GM18505 (cell line): ENCODE measurements around the gene SEC22A.

Experiments used
- ATAC-seq: cut with Tn5 transposase; IDR thresholded peaks from one replicate; pipeline ENCODE4 v1.9.1; 2021; ENCODE audit not compliant: unreplicated experiment
- POLR2A ChIP-seq: IDR thresholded peaks from 4 replicates; pipeline ENCODE4 v1.6.1; 2011; ENCODE audit warnings: borderline replicate concordance; ENCODE audit not compliant: insufficient read depth, insufficient read length; ENCODE audit errors: extremely low read depth

SEC22A gene

GRCh38 chr3:123267821-123268220, 66.1 kb downstream of the SEC22A start:
- no peak for ATAC-seq
- no peak for TF ChIP-seq POLR2A

DNA sequence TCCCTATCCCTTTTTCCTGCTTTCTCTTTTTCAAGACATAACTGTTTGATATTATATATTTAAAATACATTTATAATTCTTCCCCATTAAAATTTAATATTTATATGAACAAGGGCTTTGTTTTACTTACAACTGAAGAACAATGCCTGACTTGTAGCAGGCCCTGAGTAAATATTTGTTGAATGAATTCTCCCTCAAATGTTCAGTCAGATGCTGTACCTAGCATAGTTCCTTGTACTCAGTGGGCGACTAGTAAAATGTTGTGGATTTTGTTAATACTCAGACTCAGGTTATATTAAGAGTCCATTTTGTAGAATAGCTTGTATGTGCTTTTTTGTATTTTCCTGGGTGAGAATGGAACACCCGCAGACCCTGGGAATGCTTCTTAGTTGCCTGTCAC, 69.1 kb downstream of the SEC22A start:
- no peak for ATAC-seq
- no peak for TF ChIP-seq POLR2A

DNA sequence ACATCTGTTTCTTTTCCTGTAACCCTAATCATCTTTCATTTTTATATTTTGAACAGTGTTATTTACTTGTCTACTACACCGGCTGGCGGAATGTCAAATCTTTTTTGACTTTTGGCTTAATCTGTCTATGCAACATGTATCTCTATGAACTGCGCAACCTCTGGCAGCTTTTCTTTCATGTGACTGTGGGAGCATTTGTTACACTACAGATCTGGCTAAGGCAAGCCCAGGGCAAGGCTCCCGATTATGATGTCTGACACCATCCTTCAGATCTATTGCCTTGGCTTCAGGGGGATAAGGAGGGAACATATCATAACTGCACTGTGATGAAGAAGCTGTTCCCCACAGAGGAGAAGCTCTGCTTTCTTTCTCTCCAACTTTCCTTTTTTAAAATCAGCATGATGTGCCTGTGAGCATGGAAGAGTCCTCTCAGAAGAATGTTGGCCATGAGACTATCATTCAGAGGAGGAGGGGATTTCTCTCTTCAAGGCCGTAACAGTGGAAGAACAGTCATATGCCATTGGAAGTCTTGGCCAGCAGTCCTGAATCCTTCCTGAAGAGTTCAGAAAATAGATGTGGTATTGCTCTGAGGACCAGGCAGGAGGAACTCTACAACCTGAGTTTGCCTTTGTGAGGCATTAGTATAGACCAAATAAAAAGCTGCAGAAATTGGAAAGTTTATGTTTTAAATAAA, 69.9 kb downstream of the SEC22A start:
- ATAC-seq: no peak

DNA sequence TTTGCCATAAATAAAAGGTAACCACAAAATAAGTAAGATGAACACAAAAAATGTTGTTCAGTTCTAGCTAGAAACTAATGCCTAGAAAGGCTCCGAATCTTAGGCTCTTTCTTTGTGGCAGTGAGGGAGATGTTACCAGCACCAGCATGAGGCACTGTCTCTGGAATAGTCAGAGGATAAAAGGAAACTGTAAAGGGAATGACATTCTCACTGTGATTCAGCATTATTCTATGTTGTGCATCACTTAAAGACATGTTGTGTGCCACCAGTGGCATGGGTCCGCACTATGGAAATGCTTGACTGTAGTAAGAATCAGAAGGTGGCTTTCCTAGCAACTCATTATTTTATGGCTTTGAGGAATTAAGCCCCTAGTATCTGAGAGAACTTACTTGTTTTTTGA, 70.8 kb downstream of the SEC22A start:
- TF ChIP-seq POLR2A: no peak
- ATAC-seq: no peak

More for the DNA sequence above, 69.9 kb downstream of the SEC22A start:
- TF ChIP-seq POLR2A: no peak

- no peak for TF ChIP-seq POLR2A
- no peak for ATAC-seq
Observed at GRCh38 chr3:123275691-123276090, 73.9 kb downstream of the SEC22A start.

DNA sequence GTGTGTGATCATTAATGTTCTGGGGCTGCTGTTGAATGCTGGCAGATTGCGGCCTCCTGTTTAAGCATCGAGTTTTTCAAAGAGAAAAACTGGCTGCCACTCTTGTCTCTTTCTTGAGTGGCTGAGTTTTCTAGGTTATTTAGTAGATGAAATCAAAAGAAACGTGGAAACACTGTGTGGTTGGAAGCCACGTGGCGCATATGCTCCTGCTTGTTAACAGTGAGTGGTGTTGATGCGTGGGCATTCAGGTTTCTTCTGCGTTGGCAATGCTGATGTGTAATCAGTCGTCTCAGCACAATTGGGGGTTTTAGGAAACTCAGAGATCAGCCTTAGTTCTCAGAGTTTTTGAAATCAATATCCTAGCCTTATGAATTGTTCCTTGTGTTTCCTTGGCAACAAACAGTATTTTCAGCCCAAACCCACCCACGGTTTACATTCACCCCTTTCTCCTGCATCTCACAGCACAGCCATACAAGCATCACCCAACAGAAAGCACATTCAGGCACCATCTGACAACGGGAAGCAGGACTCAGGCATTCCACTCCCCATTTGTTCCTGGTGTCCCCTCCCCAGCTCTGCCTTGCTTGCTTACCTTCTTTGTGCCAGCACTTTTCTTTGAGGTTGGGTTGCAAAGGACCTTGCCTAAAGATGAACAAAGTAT, 74.7 kb downstream of the SEC22A start:
- TF ChIP-seq POLR2A: no peak
- ATAC-seq: no peak

DNA sequence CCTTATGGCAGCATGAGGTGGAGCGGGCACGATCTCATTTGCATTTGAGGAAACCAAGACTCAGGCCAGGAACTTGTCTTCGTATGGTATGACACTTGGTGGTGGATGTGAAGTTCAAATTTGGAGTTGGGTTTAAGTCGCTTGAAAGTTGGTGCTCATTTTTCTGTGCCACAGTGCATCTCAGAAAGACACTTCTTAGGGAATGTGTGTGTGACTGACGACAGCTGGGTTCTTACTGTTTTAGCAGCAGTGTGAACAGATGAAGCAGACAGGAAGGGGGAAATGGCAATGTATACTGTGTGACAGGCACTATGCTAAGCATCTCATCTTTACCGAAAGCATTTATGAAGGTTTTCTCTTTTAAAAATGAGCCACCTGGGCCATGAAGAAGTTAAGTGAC, 75.4 kb downstream of the SEC22A start:
- TF ChIP-seq POLR2A: no peak
- no peak for ATAC-seq

DNA sequence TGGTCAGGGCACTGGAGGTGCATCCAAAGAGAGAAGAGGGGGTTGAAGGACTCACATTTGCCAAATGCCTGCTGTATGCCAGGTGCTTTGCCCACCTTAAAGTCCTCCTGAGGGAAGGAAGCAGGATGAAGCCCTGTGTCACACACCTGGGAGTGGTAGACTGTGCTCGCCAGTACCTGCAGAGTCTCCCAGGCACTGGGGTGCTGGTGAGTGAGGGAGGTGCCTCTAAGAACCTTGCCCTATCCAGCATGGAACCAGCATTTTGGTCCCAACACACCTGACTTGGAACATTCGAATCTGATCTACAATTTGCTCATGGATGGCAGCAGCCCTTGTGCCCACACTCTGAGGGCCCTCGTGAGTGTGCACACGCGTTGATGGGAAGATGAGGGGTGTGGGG, 76.7 kb downstream of the SEC22A start:
- TF ChIP-seq POLR2A: no peak
- ATAC-seq: no peak

DNA sequence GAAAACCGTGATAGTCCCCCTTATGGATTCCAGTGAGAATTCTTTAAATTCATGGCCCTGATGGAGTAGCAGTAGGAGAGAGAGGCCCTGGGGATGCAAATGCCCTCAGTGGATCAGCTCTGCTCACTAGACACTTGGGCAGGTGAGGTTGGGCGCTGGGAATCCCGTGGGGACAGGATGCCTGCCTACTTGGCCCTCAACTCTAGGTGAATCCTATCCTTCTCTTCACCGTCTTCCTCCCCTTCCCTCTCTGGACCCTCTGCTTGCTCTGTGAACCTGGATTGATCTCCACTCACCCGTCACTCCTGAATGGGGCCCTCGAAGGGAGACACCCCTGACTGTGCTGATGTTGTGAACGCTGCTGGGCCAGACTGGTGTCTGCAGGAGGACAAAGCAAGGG, 77.4 kb downstream of the SEC22A start:
- no peak for TF ChIP-seq POLR2A
- no peak for ATAC-seq

GRCh38 chr3:123281406-123281805, 79.7 kb downstream of the SEC22A start:
- TF ChIP-seq POLR2A: no peak
- no peak for ATAC-seq

- TF ChIP-seq POLR2A: no peak
- ATAC-seq: no peak
Observed at GRCh38 chr3:123281929-123282328, 80.2 kb downstream of the SEC22A start.

DNA sequence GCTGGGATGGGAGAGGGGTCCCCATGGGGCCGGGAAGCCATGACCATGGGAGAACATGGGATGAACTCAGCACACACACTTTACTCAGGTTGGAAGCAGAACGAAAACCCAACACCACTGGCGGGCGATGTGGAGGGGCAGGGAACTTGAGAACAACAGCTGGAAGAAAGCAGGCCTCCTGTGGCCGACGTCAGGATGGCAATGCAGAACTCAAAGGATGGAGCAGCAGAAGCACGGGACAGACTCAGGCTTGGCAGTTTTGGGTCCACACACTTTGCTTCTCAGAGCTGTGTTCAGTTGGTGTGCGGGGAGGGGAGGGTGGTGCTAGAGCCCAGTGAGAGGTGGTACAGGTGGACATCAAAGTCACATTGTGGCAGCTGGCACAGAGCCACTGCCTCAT, 80.7 kb downstream of the SEC22A start:
- TF ChIP-seq POLR2A: no peak
- ATAC-seq: no peak

DNA sequence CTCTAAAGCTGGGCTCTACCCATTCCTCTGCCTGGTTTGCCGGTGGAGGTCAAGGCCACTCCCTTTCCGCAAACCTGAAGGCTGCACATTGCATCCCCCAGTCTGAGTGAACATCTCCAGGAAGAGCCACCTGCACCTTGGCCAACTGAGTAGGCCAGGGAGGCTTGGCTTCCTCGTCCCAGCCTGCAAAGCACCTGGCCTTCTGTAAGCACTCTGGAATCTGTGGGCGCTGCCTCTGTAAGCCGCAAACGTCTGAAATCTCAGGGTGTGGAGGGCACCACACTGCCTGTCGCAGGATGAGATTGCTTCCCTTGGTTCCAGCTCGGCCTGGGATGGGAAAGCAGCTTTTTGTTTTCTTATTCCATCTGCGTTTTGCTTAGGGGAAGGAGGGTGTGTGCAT, 81.3 kb downstream of the SEC22A start:
- no peak for ATAC-seq
- TF ChIP-seq POLR2A: no peak

- TF ChIP-seq POLR2A: no peak
- no peak for ATAC-seq
Observed at GRCh38 chr3:123283657-123284398, 82.1 kb downstream of the SEC22A start.
